Measurements from ENCODE around the gene BCL6. TPM values are rescaled to one million over a fixed set of nuclear protein-coding genes. Genes with fewer than 3 reads are reported as not detected.
A peak's percentile ranks its signal among the peaks of the same experiment; 100 is the strongest.

BCL6 gene
- polyA plus RNA-seq, 2 donors = 24.4 to 28.7 TPM

- WGBS, 2 donors = 69 to 89% methylated on average over 2 of the region's 2 CpGs
- Histone ChIP-seq H3K27me3 (ENCODE audit: control insufficient read depth in 1 of 2, insufficient read depth in 2 of 2, low read length in 2 of 2) (no peaks in the 10 kb centered on the region), H3K4me1 (ENCODE audit: control insufficient read depth in 2 of 2, insufficient read depth in 2 of 2, low read length in 1 of 2) (peaks cover 0 to 2% of the 10 kb centered on the region in 2 donors)
Measured at GRCh38 chr3:187778726-187779125, 33.5 kb upstream of the BCL6 start.

GRCh38 chr3:187777331-187777941 lies 32.2 kb upstream of the BCL6 start:
- H3K4me1 ChIP-seq (ENCODE audit: control insufficient read depth in 2 of 2, insufficient read depth in 2 of 2, low read length in 1 of 2) = peaks cover 0 to 5% of the 10 kb centered on the region in 2 donors
- H3K36me3 ChIP-seq (ENCODE audit: control insufficient read depth in 2 of 2, insufficient read depth in 2 of 2, low read length in 1 of 2) = no peaks in the 10 kb centered on the region
- no peaks in the 10 kb centered on the region for H3K27me3 ChIP-seq (ENCODE audit: control insufficient read depth in 1 of 2, insufficient read depth in 2 of 2, low read length in 2 of 2)
- WGBS, 2 donors = 50 to 56% methylated on average over 6 of the region's 6 CpGs
- peak overlapping the region; percentile 89 to 96 for H3K27ac ChIP-seq (ENCODE audit: low read depth in 2 of 2, low read length in 1 of 2)
- no peak overlapping the region for H3K4me3 ChIP-seq (ENCODE audit: low read depth in 1 of 2, low read length in 2 of 2)
- H3K9me3 ChIP-seq (ENCODE audit: control insufficient read depth in 2 of 2, insufficient read depth in 1 of 2, low read depth in 1 of 2, low read length in 1 of 2) = no peaks in the 10 kb centered on the region

More at GRCh38 chr3:187778726-187779125, 33.5 kb upstream of the BCL6 start:
- Histone ChIP-seq H3K27ac (ENCODE audit: low read depth in 2 of 2, low read length in 1 of 2) (peak overlapping the region; percentile 32 to 46), H3K36me3 (ENCODE audit: control insufficient read depth in 2 of 2, insufficient read depth in 2 of 2, low read length in 1 of 2) (no peaks in the 10 kb centered on the region), H3K4me3 (ENCODE audit: low read depth in 1 of 2, low read length in 2 of 2) (no peak overlapping the region), H3K9me3 (ENCODE audit: control insufficient read depth in 2 of 2, insufficient read depth in 1 of 2, low read depth in 1 of 2, low read length in 1 of 2) (no peaks in the 10 kb centered on the region)

GRCh38 chr3:187775549-187775948 lies 30.3 kb upstream of the BCL6 start:
- 80 to 85% methylated on average over 1 of the region's 1 CpG for WGBS, 2 donors
- Histone ChIP-seq H3K4me3 (ENCODE audit: low read depth in 1 of 2, low read length in 2 of 2) (no peak overlapping the region), H3K27ac (ENCODE audit: low read depth in 2 of 2, low read length in 1 of 2) (no peak overlapping the region), H3K36me3 (ENCODE audit: control insufficient read depth in 2 of 2, insufficient read depth in 2 of 2, low read length in 1 of 2) (no peaks in the 10 kb centered on the region), H3K27me3 (ENCODE audit: control insufficient read depth in 1 of 2, insufficient read depth in 2 of 2, low read length in 2 of 2) (no peaks in the 10 kb centered on the region), H3K4me1 (ENCODE audit: control insufficient read depth in 2 of 2, insufficient read depth in 2 of 2, low read length in 1 of 2) (peaks cover 0 to 5% of the 10 kb centered on the region in 2 donors), H3K9me3 (ENCODE audit: control insufficient read depth in 2 of 2, insufficient read depth in 1 of 2, low read depth in 1 of 2, low read length in 1 of 2) (no peaks in the 10 kb centered on the region)

- H3K27me3 ChIP-seq (ENCODE audit: control insufficient read depth in 1 of 2, insufficient read depth in 2 of 2, low read length in 2 of 2) = no peaks in the 10 kb centered on the region
- no peaks in the 10 kb centered on the region for H3K36me3 ChIP-seq (ENCODE audit: control insufficient read depth in 2 of 2, insufficient read depth in 2 of 2, low read length in 1 of 2)
- H3K27ac ChIP-seq (ENCODE audit: low read depth in 2 of 2, low read length in 1 of 2) = peak overlapping the region; percentile 66 to 77
- H3K4me1 ChIP-seq (ENCODE audit: control insufficient read depth in 2 of 2, insufficient read depth in 2 of 2, low read length in 1 of 2) = peaks cover 0 to 5% of the 10 kb centered on the region in 2 donors
- H3K4me3 ChIP-seq (ENCODE audit: low read depth in 1 of 2, low read length in 2 of 2) = no peak overlapping the region
- WGBS, 2 donors = 54 to 68% methylated on average over 8 of the region's 8 CpGs
- H3K9me3 ChIP-seq (ENCODE audit: control insufficient read depth in 2 of 2, insufficient read depth in 1 of 2, low read depth in 1 of 2, low read length in 1 of 2) = no peaks in the 10 kb centered on the region
Measured at GRCh38 chr3:187774185-187774789, 29.0 kb upstream of the BCL6 start.

DNA sequence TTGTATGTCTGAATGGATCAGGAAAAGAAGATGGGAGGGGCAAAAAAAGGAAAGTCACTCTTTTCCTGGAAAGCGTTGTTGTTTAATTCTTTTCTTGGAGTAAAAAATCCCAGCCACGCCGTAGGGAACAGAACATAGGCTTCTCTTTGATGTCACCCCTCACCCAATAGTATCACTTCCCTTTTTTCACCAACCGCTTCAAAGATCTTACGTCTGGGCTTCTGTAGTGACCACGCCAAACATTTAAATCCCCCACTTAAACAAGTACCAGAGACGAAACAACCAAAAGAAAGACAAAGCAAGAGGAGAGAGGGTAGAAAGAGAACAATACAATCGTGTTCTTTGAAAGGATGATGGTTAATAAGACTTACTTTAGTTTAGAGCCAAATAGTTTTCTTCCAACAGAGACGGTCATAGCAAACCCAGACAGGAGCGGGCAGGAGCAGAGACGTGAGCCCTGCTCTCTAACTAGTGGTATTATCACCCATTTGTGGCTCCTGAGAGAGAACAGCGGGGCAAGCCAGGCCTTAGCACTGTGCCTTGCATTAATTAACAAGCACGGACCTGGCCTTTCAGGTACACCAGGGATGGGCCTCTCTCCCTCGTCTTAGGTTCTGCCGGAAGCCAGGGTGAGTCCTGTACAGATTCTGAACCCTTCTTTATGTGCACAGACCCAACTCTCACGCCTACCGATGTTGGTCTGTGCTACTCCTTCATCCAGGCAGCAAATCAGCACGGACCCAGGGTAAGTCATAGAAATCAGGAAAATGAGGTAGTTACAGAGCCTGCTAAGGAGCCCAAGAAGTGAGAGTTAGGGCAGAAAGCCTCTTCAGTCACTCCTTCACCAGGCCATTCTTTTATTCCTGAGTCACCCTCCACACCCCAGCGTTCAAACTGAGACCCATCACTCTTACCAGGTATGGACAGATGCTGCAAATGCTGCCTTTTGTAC lies 28.2 kb upstream of the BCL6 start:
- peaks cover 0 to 5% of the 10 kb centered on the region in 2 donors for H3K4me1 ChIP-seq (ENCODE audit: control insufficient read depth in 2 of 2, insufficient read depth in 2 of 2, low read length in 1 of 2)
- H3K4me3 ChIP-seq (ENCODE audit: low read depth in 1 of 2, low read length in 2 of 2) = no peak overlapping the region
- H3K27ac ChIP-seq (ENCODE audit: low read depth in 2 of 2, low read length in 1 of 2) = peak overlapping the region; percentile 66 to 77
- 83 to 88% methylated on average over 19 of the region's 19 CpGs for WGBS, 2 donors
- no peaks in the 10 kb centered on the region for H3K9me3 ChIP-seq (ENCODE audit: control insufficient read depth in 2 of 2, insufficient read depth in 1 of 2, low read depth in 1 of 2, low read length in 1 of 2)
- H3K36me3 ChIP-seq (ENCODE audit: control insufficient read depth in 2 of 2, insufficient read depth in 2 of 2, low read length in 1 of 2) = no peaks in the 10 kb centered on the region
- no peaks in the 10 kb centered on the region for H3K27me3 ChIP-seq (ENCODE audit: control insufficient read depth in 1 of 2, insufficient read depth in 2 of 2, low read length in 2 of 2)

- Histone ChIP-seq H3K4me3 (ENCODE audit: low read depth in 1 of 2, low read length in 2 of 2) (no peak overlapping the region), H3K36me3 (ENCODE audit: control insufficient read depth in 2 of 2, insufficient read depth in 2 of 2, low read length in 1 of 2) (no peaks in the 10 kb centered on the region), H3K4me1 (ENCODE audit: control insufficient read depth in 2 of 2, insufficient read depth in 2 of 2, low read length in 1 of 2) (peaks cover 0 to 5% of the 10 kb centered on the region in 2 donors), H3K27me3 (ENCODE audit: control insufficient read depth in 1 of 2, insufficient read depth in 2 of 2, low read length in 2 of 2) (no peaks in the 10 kb centered on the region), H3K27ac (ENCODE audit: low read depth in 2 of 2, low read length in 1 of 2) (no peak overlapping the region), H3K9me3 (ENCODE audit: control insufficient read depth in 2 of 2, insufficient read depth in 1 of 2, low read depth in 1 of 2, low read length in 1 of 2) (no peaks in the 10 kb centered on the region)
- 66 to 70% methylated on average over 1 of the region's 1 CpG for WGBS, 2 donors
Measured at GRCh38 chr3:187770224-187770623, 25.0 kb upstream of the BCL6 start.

DNA sequence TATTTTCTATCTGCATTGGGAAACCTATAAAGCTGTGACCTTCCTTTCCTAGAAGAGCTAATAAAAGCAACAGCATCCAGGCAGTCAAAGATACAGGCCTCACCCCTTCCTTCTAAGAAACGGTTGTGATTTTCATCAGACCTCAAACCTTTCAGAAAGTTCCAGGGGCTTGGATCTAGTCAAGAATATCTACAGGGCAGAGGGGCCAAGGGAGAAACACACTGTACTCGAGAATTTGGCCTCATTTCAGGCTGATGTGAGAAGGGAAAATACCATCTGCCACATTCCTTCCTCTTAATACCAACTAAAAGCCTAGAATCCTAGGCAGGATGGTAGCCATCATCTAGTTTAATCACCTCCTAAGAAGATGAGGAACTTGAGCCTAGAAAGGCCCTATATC lies 24.5 kb upstream of the BCL6 start:
- WGBS, 2 donors = 19 to 26% methylated on average over 2 of the region's 2 CpGs

DNA sequence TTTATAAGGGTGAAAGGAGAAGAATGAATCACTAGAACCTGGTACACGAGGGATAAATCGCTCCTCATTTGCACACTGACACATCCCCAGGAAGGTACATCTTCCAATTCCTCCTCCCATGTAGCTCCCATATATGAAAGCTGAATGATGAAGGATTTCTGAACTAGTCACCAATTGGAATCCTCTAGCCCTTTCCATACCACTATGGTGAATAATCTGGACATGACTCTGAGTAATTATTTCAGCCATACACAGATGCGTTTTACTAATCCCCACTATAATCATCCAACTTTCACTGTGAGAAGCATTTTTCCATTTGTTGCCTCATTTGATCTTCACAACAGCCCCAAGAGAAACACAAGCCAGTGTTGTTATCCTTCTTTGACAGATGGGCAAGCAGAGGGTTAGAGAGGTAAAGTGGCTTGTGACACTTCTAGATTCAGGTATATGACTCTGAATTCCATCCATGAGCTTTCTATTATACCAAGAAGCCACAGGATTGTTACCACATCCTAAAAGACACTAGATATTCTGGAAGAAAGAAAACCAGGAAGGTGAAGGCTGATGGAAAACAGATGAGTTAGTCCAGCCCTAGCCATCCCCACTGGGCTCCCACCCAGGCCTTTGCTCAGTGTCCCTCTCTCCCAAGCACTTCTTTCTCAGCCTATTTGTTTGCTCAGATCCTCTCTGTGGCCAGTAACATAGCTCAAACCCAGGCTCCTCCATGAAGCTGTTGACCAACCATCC lies 22.2 kb upstream of the BCL6 start:
- H3K27ac ChIP-seq (ENCODE audit: low read depth in 2 of 2, low read length in 1 of 2) = no peak overlapping the region
- no peaks in the 10 kb centered on the region for H3K4me1 ChIP-seq (ENCODE audit: control insufficient read depth in 2 of 2, insufficient read depth in 2 of 2, low read length in 1 of 2)
- 68 to 84% methylated on average over 3 of the region's 3 CpGs for WGBS, 2 donors

More for the DNA sequence above, 24.5 kb upstream of the BCL6 start:
- Histone ChIP-seq H3K27ac (ENCODE audit: low read depth in 2 of 2, low read length in 1 of 2) (peak overlapping the region in 1 of 2 donors; percentile 22), H3K4me1 (ENCODE audit: control insufficient read depth in 2 of 2, insufficient read depth in 2 of 2, low read length in 1 of 2) (peaks cover 0 to 5% of the 10 kb centered on the region in 2 donors), H3K9me3 (ENCODE audit: control insufficient read depth in 2 of 2, insufficient read depth in 1 of 2, low read depth in 1 of 2, low read length in 1 of 2) (no peaks in the 10 kb centered on the region), H3K27me3 (ENCODE audit: control insufficient read depth in 1 of 2, insufficient read depth in 2 of 2, low read length in 2 of 2) (no peaks in the 10 kb centered on the region), H3K36me3 (ENCODE audit: control insufficient read depth in 2 of 2, insufficient read depth in 2 of 2, low read length in 1 of 2) (no peaks in the 10 kb centered on the region), H3K4me3 (ENCODE audit: low read depth in 1 of 2, low read length in 2 of 2) (no peak overlapping the region)

GRCh38 chr3:187765342-187765741 lies 20.1 kb upstream of the BCL6 start:
- 93 to 97% methylated on average over 2 of the region's 2 CpGs for whole genome bisulfite sequencing, 2 donors
- no peak overlapping the region for H3K4me3 ChIP-seq (ENCODE audit: low read depth in 1 of 2, low read length in 2 of 2)
- no peaks in the 10 kb centered on the region for H3K9me3 ChIP-seq (ENCODE audit: control insufficient read depth in 2 of 2, insufficient read depth in 1 of 2, low read depth in 1 of 2, low read length in 1 of 2)
- no peaks in the 10 kb centered on the region for H3K4me1 ChIP-seq (ENCODE audit: control insufficient read depth in 2 of 2, insufficient read depth in 2 of 2, low read length in 1 of 2)
- no peaks in the 10 kb centered on the region for H3K36me3 ChIP-seq (ENCODE audit: control insufficient read depth in 2 of 2, insufficient read depth in 2 of 2, low read length in 1 of 2)
- no peaks in the 10 kb centered on the region for H3K27me3 ChIP-seq (ENCODE audit: control insufficient read depth in 1 of 2, insufficient read depth in 2 of 2, low read length in 2 of 2)
- H3K27ac ChIP-seq (ENCODE audit: low read depth in 2 of 2, low read length in 1 of 2) = no peak overlapping the region

More for the DNA sequence above, 22.2 kb upstream of the BCL6 start:
- Histone ChIP-seq H3K27me3 (ENCODE audit: control insufficient read depth in 1 of 2, insufficient read depth in 2 of 2, low read length in 2 of 2) (no peaks in the 10 kb centered on the region), H3K4me3 (ENCODE audit: low read depth in 1 of 2, low read length in 2 of 2) (no peak overlapping the region), H3K36me3 (ENCODE audit: control insufficient read depth in 2 of 2, insufficient read depth in 2 of 2, low read length in 1 of 2) (no peaks in the 10 kb centered on the region), H3K9me3 (ENCODE audit: control insufficient read depth in 2 of 2, insufficient read depth in 1 of 2, low read depth in 1 of 2, low read length in 1 of 2) (no peaks in the 10 kb centered on the region)
